DOHH2 (cell line): ENCODE measurements around the gene DNMT3A.

Experiments used
- EZH2phosphoT487 ChIP-seq: fragments of 200-600 bp; sonication (generic); IDR thresholded peaks from 2 replicates; pipeline ENCODE4 v1.6.1; 2017; ENCODE audit warnings: borderline replicate concordance, mild to moderate bottlenecking, antibody characterized with exemption, low read length, moderate library complexity, mixed read lengths
- TF ChIP-seq, protein P1 (sequence below): fragments of 200-600 bp; sonication (generic); IDR thresholded peaks from one replicate; pipeline ENCODE4 v1.5.1; 2014; ENCODE audit warnings: antibody characterized with exemption, mild to moderate bottlenecking, low read depth, low read length; ENCODE audit not compliant: poor library complexity, severe bottlenecking

DNA sequence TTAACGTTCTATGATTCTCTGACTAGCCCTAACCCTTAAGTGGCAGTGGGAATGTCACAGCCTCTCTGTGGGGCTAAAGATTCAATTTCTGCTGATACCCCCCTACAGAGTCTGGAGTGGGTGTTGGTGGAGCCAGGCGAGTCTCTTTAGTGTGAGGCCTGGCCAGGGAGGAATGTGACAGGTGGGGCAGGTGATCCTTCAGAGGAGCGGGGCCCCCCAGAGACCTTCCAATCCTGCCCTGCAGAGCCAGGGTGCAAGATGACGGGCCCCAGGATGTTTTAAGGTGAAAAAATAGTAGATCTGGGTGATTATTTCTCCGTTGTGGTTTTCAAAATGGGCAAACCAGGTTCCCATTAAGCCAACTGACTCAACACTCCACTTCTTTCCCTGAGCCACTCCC, 28.2 kb upstream of the DNMT3A start:
- TF ChIP-seq, protein P1, sequence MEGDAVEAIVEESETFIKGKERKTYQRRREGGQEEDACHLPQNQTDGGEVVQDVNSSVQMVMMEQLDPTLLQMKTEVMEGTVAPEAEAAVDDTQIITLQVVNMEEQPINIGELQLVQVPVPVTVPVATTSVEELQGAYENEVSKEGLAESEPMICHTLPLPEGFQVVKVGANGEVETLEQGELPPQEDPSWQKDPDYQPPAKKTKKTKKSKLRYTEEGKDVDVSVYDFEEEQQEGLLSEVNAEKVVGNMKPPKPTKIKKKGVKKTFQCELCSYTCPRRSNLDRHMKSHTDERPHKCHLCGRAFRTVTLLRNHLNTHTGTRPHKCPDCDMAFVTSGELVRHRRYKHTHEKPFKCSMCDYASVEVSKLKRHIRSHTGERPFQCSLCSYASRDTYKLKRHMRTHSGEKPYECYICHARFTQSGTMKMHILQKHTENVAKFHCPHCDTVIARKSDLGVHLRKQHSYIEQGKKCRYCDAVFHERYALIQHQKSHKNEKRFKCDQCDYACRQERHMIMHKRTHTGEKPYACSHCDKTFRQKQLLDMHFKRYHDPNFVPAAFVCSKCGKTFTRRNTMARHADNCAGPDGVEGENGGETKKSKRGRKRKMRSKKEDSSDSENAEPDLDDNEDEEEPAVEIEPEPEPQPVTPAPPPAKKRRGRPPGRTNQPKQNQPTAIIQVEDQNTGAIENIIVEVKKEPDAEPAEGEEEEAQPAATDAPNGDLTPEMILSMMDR: no peak
- TF ChIP-seq EZH2phosphoT487: no peak
